Brain microvascular endothelial cell (primary cell): ENCODE data around the gene ELAVL1.

Experiments used
- DNase-seq: peaks from one replicate; pipeline ENCODE4 v3.0.0-alpha.2; 2020
- H3K27ac ChIP-seq: fragments of 250-450 bp; sonication (Bioruptor Pico); 2 replicates; pipeline ENCODE4 v1.5.1; 2020; ENCODE audit warnings: mild to moderate bottlenecking, moderate library complexity
- H3K27me3 ChIP-seq: fragments of 250-450 bp; sonication (Bioruptor Pico); replicated peaks from 2 replicates; pipeline ENCODE4 v1.5.1; 2020; ENCODE audit warnings: mild to moderate bottlenecking
- H3K36me3 ChIP-seq: fragments of 250-450 bp; sonication (Bioruptor Pico); replicated peaks from 2 replicates; pipeline ENCODE4 v1.5.1; 2020; ENCODE audit warnings: mild to moderate bottlenecking
- H3K4me3 ChIP-seq: 2 replicates; pipeline ENCODE4 v1.5.1; 2011; ENCODE audit warnings: low read depth, mild to moderate bottlenecking, control low read depth, low read length, moderate library complexity
- in situ Hi-C: cut with HindIII; loops from 2 replicates; pipeline ENCODE4 v1.10.0; 2017; ENCODE audit warnings: low sequenced_read_pairs, low pct_ligation_motif_present
- TF ChIP-seq, protein P1 (sequence below): IDR thresholded peaks from 2 replicates; pipeline ENCODE4 v1.5.1; 2011; ENCODE audit warnings: low read depth, mild to moderate bottlenecking, moderate library complexity, low read length, control low read depth, inconsistent platforms; ENCODE audit errors: missing control alignments

Gene ELAVL1

DNA sequence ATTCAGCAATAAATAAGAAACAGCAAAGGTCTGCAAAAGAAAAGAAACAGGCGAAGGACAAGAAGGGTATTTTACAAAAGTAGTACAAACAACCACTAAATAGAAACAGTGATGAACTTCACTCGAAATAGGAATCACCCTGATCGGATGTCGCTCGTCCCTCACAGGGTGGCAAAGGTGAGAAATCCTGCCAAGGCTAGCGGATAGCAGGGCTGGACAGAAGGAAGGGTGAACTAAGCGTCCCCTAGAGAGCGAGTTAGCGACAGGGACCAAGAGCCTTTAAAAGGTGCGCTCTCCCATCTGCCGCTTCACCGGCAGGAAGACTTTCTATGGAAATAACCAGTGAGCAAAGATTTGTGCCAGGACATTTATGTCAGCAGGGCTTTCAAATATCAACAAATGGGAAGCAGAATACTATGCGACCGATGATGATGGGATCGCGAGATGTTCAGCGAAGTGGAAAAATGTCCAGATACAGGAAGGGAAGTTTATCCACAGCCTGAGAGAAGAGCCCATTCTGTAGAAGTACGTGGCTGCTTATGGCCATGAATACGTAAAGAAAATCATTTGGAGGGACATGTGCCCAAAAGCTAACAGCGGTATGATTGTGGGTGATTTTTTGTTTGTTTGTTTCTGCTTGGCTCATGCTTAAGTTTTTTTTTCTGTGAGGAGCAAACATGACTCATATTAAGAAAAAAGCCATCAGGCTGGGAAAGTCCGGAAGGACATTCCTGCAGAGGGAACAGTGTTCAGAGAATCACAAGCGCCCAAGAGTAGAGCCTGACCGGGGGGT, 18.9 kb downstream of the ELAVL1 start:
- TF ChIP-seq, protein P1, sequence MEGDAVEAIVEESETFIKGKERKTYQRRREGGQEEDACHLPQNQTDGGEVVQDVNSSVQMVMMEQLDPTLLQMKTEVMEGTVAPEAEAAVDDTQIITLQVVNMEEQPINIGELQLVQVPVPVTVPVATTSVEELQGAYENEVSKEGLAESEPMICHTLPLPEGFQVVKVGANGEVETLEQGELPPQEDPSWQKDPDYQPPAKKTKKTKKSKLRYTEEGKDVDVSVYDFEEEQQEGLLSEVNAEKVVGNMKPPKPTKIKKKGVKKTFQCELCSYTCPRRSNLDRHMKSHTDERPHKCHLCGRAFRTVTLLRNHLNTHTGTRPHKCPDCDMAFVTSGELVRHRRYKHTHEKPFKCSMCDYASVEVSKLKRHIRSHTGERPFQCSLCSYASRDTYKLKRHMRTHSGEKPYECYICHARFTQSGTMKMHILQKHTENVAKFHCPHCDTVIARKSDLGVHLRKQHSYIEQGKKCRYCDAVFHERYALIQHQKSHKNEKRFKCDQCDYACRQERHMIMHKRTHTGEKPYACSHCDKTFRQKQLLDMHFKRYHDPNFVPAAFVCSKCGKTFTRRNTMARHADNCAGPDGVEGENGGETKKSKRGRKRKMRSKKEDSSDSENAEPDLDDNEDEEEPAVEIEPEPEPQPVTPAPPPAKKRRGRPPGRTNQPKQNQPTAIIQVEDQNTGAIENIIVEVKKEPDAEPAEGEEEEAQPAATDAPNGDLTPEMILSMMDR = no peak
- Histone ChIP-seq H3K36me3 (peaks cover 48% of the 10 kb centered on the region), H3K27ac (peak overlapping the region; percentile 25), H3K4me3 (no peak overlapping the region), H3K27me3 (no peaks in the 10 kb centered on the region)
- in situ Hi-C loops = no loop called here
- peak; percentile 61 for DNase-seq

DNA sequence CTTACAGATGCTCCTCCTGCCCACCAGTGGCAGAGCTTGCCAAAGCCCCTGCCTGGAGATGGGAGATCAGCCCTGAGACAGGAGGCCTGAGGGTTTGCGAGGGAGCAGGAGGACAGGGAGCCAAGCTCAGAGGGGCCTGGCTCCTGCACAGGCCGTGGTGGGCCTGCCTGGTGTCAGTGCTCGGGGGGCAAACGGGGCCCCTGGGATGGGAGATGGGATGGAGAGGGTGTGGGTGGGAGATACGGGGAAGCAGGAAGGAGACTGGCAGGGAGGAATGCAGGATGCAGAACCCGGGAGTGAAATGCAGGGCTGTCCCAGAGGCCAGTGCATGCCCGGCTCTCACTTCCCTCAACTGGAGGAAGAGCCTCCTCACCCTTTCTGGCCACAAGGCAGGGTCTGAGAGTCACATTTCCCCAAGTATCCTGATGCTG, 19.9 kb downstream of the ELAVL1 start:
- Histone ChIP-seq H3K27ac (no peak overlapping the region), H3K27me3 (no peaks in the 10 kb centered on the region), H3K4me3 (no peak overlapping the region), H3K36me3 (peaks cover 42% of the 10 kb centered on the region)
- DNase-seq = no peak
- TF ChIP-seq, protein P1 = no peak
- in situ Hi-C loops = no loop called here

DNA sequence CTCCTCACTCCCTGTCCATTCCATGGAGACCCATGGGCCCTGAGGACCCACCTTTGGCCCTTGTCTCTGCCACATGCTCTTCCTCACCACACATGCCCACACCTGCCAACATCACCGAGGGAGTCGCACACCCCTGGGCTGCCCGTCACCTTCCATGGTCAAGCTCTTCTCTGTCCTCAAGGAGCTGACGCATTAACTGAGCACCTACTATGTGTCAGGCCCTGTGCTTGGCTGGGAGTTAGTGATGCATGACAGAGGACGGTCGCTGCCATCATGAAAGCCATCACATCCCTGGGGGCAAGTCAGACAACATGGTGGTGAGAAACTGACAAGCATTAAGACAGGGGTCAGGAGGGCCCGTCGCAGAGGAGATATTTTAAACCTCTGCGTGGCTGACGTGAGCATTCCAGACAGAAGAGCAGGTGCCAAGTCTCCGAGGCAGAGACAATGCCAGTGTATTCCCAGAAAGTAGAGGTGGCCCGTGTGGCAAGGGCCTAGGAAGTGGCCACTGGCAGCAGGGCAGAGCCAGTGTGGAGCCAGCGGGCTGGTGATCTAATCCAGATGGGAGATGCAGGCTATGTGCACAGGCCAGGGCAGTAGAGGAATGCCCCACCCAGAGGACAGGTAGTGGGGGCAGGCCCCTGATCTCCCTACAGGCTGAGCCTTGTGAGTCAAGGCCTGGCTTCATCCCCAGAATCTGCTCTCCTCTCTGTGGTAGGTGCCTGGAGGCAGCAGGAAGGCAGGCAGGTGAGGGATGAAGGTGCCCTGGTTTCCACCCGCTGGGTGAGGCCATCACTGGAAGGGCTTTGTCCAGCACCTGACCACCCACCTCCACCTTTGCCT, 21.2 kb downstream of the ELAVL1 start:
- Histone ChIP-seq H3K4me3 (no peak overlapping the region), H3K27ac (no peak overlapping the region), H3K36me3 (peaks cover 38% of the 10 kb centered on the region), H3K27me3 (no peaks in the 10 kb centered on the region)
- no peak for DNase-seq
- in situ Hi-C loops = no loop called here
- TF ChIP-seq, protein P1 = no peak

- Histone ChIP-seq H3K4me3 (no peak overlapping the region), H3K27ac (no peak overlapping the region), H3K36me3 (peaks cover 32% of the 10 kb centered on the region), H3K27me3 (no peaks in the 10 kb centered on the region)
- in situ Hi-C loops = no loop called here
- no peak for DNase-seq
- TF ChIP-seq, protein P1 = no peak
These were observed 22.0 kb downstream of the ELAVL1 start for GRCh38 chr19:7983286-7983950.

DNA sequence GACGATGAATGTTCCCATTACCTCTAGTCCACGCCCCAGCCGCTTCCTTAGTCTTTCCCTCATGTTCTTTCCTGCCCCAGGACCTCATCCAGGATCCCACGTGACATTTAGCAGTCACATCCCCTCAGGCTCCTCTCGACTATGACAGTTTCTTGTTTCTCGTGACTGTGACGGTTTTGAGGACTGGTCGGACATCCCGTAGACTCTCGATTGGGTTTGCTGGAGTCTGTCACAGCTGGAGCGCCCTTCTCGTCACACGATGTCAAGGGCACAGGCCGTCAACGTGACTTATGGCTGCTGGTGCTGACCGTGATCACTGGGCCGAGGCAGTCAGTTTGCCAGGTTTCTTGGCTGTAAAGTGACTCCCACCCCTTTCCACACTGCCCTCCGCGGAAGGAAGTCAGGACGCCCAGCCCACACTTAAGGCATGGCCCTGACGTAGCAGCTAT, 22.8 kb downstream of the ELAVL1 start:
- TF ChIP-seq, protein P1 = no peak
- no peak overlapping the region for H3K4me3 ChIP-seq
- DNase-seq = no peak
- in situ Hi-C loops = no loop called here
- H3K27me3 ChIP-seq = no peaks in the 10 kb centered on the region
- peaks cover 33% of the 10 kb centered on the region for H3K36me3 ChIP-seq
- no peak overlapping the region for H3K27ac ChIP-seq
